Cerebellar cortex (tissue), 1 donor: ENCODE data around the gene SMAD3.

Experiments
- DNase-seq: peaks from one replicate; pipeline ENCODE4 v3.0.0-alpha.2; 2015; ENCODE audit warnings: low spot score

The SMAD3 gene

GRCh38 chr15:67097930-67098740 lies 32.7 kb downstream of the SMAD3 start:
- DNase-seq: no peak

GRCh38 chr15:67098768-67099282 lies 33.4 kb downstream of the SMAD3 start:
- DNase-seq: no peak

- DNase-seq: no peak
Measured at GRCh38 chr15:67100124-67100791, 34.9 kb downstream of the SMAD3 start.

GRCh38 chr15:67100801-67101581 lies 35.6 kb downstream of the SMAD3 start:
- no peak for DNase-seq

GRCh38 chr15:67101911-67102598 lies 36.7 kb downstream of the SMAD3 start:
- DNase-seq: no peak

- DNase-seq: no peak
Measured at GRCh38 chr15:67102599-67102929, 37.2 kb downstream of the SMAD3 start.

- DNase-seq: no peak
Measured at GRCh38 chr15:67103021-67103420, 37.6 kb downstream of the SMAD3 start.

GRCh38 chr15:67103432-67103831 lies 38.0 kb downstream of the SMAD3 start:
- DNase-seq: no peak

GRCh38 chr15:67103869-67104268 lies 38.5 kb downstream of the SMAD3 start:
- DNase-seq: no peak

GRCh38 chr15:67104510-67104909 lies 39.1 kb downstream of the SMAD3 start:
- DNase-seq: no peak

GRCh38 chr15:67105065-67105951 lies 39.9 kb downstream of the SMAD3 start:
- DNase-seq: no peak

GRCh38 chr15:67105991-67106763 lies 40.8 kb downstream of the SMAD3 start:
- DNase-seq: no peak

- no peak for DNase-seq
Measured at GRCh38 chr15:67106764-67107013, 41.3 kb downstream of the SMAD3 start.

- no peak for DNase-seq
Measured at GRCh38 chr15:67107014-67107812, 41.8 kb downstream of the SMAD3 start.

- no peak for DNase-seq
Measured at GRCh38 chr15:67108122-67108961, 42.9 kb downstream of the SMAD3 start.

GRCh38 chr15:67109141-67110034 lies 44.0 kb downstream of the SMAD3 start:
- no peak for DNase-seq

GRCh38 chr15:67110361-67110781 lies 45.0 kb downstream of the SMAD3 start:
- DNase-seq: no peak
